GM19372 (cell line): ENCODE results near the gene DAPK1.

ENCODE experiments used
- ATAC-seq: cut with Tn5 transposase; IDR thresholded peaks from one replicate; pipeline ENCODE4 v1.9.1; 2021; ENCODE audit warnings: mild to moderate bottlenecking, low read depth, moderate library complexity; ENCODE audit not compliant: unreplicated experiment

Gene DAPK1

GRCh38 chr9:87661241-87661640 lies 163.6 kb downstream of the DAPK1 start:
- no peak for ATAC-seq

- peak; percentile 53 for ATAC-seq
Observed at GRCh38 chr9:87662808-87663528, 165.3 kb downstream of the DAPK1 start.

- no peak for ATAC-seq
Observed at GRCh38 chr9:87663556-87663955, 165.9 kb downstream of the DAPK1 start.

- no peak for ATAC-seq
Observed at GRCh38 chr9:87664153-87665060, 166.7 kb downstream of the DAPK1 start.

- ATAC-seq: no peak
Observed at GRCh38 chr9:87665505-87665904, 167.8 kb downstream of the DAPK1 start.

GRCh38 chr9:87667164-87667738 lies 169.6 kb downstream of the DAPK1 start:
- ATAC-seq: no peak

GRCh38 chr9:87668222-87668621 lies 170.6 kb downstream of the DAPK1 start:
- ATAC-seq: no peak

- ATAC-seq: no peak
Observed at GRCh38 chr9:87668722-87669121, 171.1 kb downstream of the DAPK1 start.

GRCh38 chr9:87670572-87671264 lies 173.1 kb downstream of the DAPK1 start:
- no peak for ATAC-seq

- ATAC-seq: no peak
Observed at GRCh38 chr9:87671478-87671877, 173.8 kb downstream of the DAPK1 start.

- ATAC-seq: no peak
Observed at GRCh38 chr9:87671925-87672324, 174.3 kb downstream of the DAPK1 start.

- ATAC-seq: no peak
Observed at GRCh38 chr9:87672586-87672985, 174.9 kb downstream of the DAPK1 start.

- no peak for ATAC-seq
Observed at GRCh38 chr9:87673446-87674120, 175.9 kb downstream of the DAPK1 start.

GRCh38 chr9:87674565-87675299 lies 177.1 kb downstream of the DAPK1 start:
- no peak for ATAC-seq

GRCh38 chr9:87675906-87676515 lies 178.3 kb downstream of the DAPK1 start:
- no peak for ATAC-seq

GRCh38 chr9:87676976-87677775 lies 179.5 kb downstream of the DAPK1 start:
- no peak for ATAC-seq

GRCh38 chr9:87677776-87678587 lies 180.3 kb downstream of the DAPK1 start:
- no peak for ATAC-seq
